ENCODE results near the gene SPRY4. TPM values are rescaled to one million over a fixed set of nuclear protein-coding genes. Genes with fewer than 3 reads are reported as not detected.

The SPRY4 gene
- total and polyA plus RNA-seq, 2 of the 8 experiments (the other 6 are each of a cell fraction or from before 2014, with no cell fraction given), result 59.1 to 113 TPM

GRCh38 chr5:142295960-142296860 lies 28.6 kb downstream of the SPRY4 start (continued):
- TF ChIP-seq CHD7 (IDR thresholded peaks at IDR 0.05; ENCODE audit: insufficient replicate concordance, low read length), result no peak
- TF ChIP-seq PHF8 (conservative IDR thresholded peaks at IDR 0.05; ENCODE audit: low read depth, low read length), result no peak
- TF ChIP-seq POU5F1 (IDR thresholded peaks at IDR 0.05; ENCODE audit: low read depth, low read length), result no peak
- no peak for TF ChIP-seq RNF2 (IDR thresholded peaks at IDR 0.05; ENCODE audit: borderline replicate concordance, low read depth, low read length, missing control alignments, poor library complexity, severe bottlenecking)
- TF ChIP-seq BACH1 (IDR thresholded peaks at IDR 0.05; ENCODE audit: low read length), result no peak
- no peak for TF ChIP-seq SP1 (IDR thresholded peaks at IDR 0.05; ENCODE audit: low read depth, low read length)
- no peak for TF ChIP-seq BCL11A (IDR thresholded peaks at IDR 0.05; ENCODE audit: low read depth in 2 of 2, low read length in 2 of 2)
- TF ChIP-seq SRF (IDR thresholded peaks at IDR 0.05; ENCODE audit: low read depth, low read length), result no peak
- no peak for TF ChIP-seq CHD2 (IDR thresholded peaks at IDR 0.05; ENCODE audit: low read length)

Measured in H1 (cell line).